IMR-90 (cell line): ENCODE data around the gene CACNA2D1. TPM values are rescaled to one million over a fixed set of nuclear protein-coding genes. Genes with fewer than 3 reads are reported as not detected.

Source experiments
- ATAC-seq: fragments of 200-7000 bp; cut with Tn5 transposase; 2 replicates; pipeline ENCODE4 v1.9.1; 2020; ENCODE audit warnings: low read depth, mild to moderate bottlenecking, moderate library complexity
- BruUV-seq: library from RNA; stranded (reverse); fragments of 400-500 nt; replicated peaks from 2 replicates; lab custom pipeline; 2021; lab: Mats Ljungman, UMichigan
- CTCF ChIA-PET: fragments of 300-600 bp; formaldehyde crosslinking; extraction: SDS; loops from one replicate; lab custom pipeline; 2021; ENCODE audit warnings: antibody characterized with exemption; lab: Yijun Ruan, JAX
- POLR2A ChIA-PET: fragments of 300-600 bp; sonication (Branson Sonifier 250); formaldehyde crosslinking; loops from one replicate; lab custom pipeline; 2022; ENCODE audit warnings: antibody characterized with exemption; ENCODE audit not compliant: unreplicated experiment; lab: Charles Lee
- DNase-seq: peaks from one replicate; pipeline ENCODE4 v3.0.0; 2013
- H2AFZ ChIP-seq: replicated peaks from 2 replicates; pipeline ENCODE3; 2013; ENCODE audit warnings: low read length, mild to moderate bottlenecking; ENCODE audit not compliant: poor library complexity
- H2AK5ac ChIP-seq: 2 replicates; pipeline ENCODE4 v1.6.1; 2013; ENCODE audit warnings: low read depth, low read length, inconsistent platforms
- H2AK9ac ChIP-seq: replicated peaks from 2 replicates; pipeline ENCODE3; 2013; ENCODE audit warnings: mild to moderate bottlenecking, low read depth, low read length, moderate library complexity; ENCODE audit not compliant: poor library complexity
- H2BK120ac ChIP-seq: 2 replicates; pipeline ENCODE4 v1.6.1; 2013; ENCODE audit warnings: low read depth, low read length, inconsistent platforms
- H2BK15ac ChIP-seq: 3 replicates; pipeline ENCODE4 v1.6.1; 2013; ENCODE audit warnings: low read depth, low read length, inconsistent platforms
- H2BK20ac ChIP-seq: 2 replicates; pipeline ENCODE4 v1.6.1; 2013; ENCODE audit warnings: low read depth, mild to moderate bottlenecking, inconsistent platforms, low read length, moderate library complexity
- H2BK5ac ChIP-seq: 2 replicates; pipeline ENCODE4 v1.6.1; 2013; ENCODE audit warnings: mild to moderate bottlenecking, low read depth, low read length, inconsistent platforms; ENCODE audit not compliant: poor library complexity, severe bottlenecking
- H3K14ac ChIP-seq: replicated peaks from 2 replicates; pipeline ENCODE4 v1.6.1; 2013; ENCODE audit warnings: low read depth, low read length, inconsistent platforms
- H3K18ac ChIP-seq: 2 replicates; pipeline ENCODE4 v1.6.1; 2013; ENCODE audit warnings: low read depth, low read length, control low read depth
- H3K23ac ChIP-seq: 2 replicates; pipeline ENCODE4 v1.6.1; 2013; ENCODE audit warnings: low read depth, low read length, inconsistent platforms
- H3K27ac ChIP-seq: 2 replicates; pipeline ENCODE4 v1.5.1; 2013; ENCODE audit warnings: mild to moderate bottlenecking, control low read depth, low read length; ENCODE audit not compliant: insufficient read depth
- H3K27me3 ChIP-seq: 2 replicates; pipeline ENCODE4 v1.6.1; 2013; ENCODE audit warnings: low read length; ENCODE audit not compliant: control insufficient read depth, insufficient read depth
- H3K36me3 ChIP-seq: 2 replicates; pipeline ENCODE4 v1.6.1; 2013; ENCODE audit warnings: low read length, mixed read lengths; ENCODE audit not compliant: control insufficient read depth, insufficient read depth
- H3K4ac ChIP-seq: 2 replicates; pipeline ENCODE4 v1.6.1; 2013; ENCODE audit warnings: low read depth, low read length, inconsistent platforms
- H3K4me1 ChIP-seq: 2 replicates; pipeline ENCODE4 v1.6.1; 2013; ENCODE audit warnings: low read length, mixed read lengths; ENCODE audit not compliant: control insufficient read depth, insufficient read depth
- H3K4me2 ChIP-seq: 2 replicates; pipeline ENCODE4 v1.6.1; 2013; ENCODE audit warnings: low read depth, mild to moderate bottlenecking, control low read depth, low read length, moderate library complexity
- H3K4me3 ChIP-seq: 2 replicates; pipeline ENCODE4 v1.5.1; 2013; ENCODE audit warnings: low read depth, mild to moderate bottlenecking, control low read depth, low read length, moderate library complexity; ENCODE audit not compliant: insufficient read depth
- H3K56ac ChIP-seq: 2 replicates; pipeline ENCODE4 v1.6.1; 2013; ENCODE audit warnings: low read length, inconsistent platforms; ENCODE audit not compliant: insufficient read depth; ENCODE audit errors: extremely low read depth
- H3K79me1 ChIP-seq, 2 experiments: 2 replicates each; pipeline ENCODE4 v1.6.1; 2013; ENCODE audit warnings: low read length in 2 of 2, inconsistent platforms in 1 of 2, low read depth in 1 of 2
- H3K9ac ChIP-seq: 2 replicates; pipeline ENCODE4 v1.6.1; 2013; ENCODE audit warnings: low read depth, low read length, control low read depth
- H3K9me1 ChIP-seq: 2 replicates; pipeline ENCODE4 v1.6.1; 2013; ENCODE audit warnings: low read length, inconsistent platforms; ENCODE audit not compliant: insufficient read depth
- H3K9me3 ChIP-seq: 2 replicates; pipeline ENCODE4 v1.6.1; 2013; ENCODE audit warnings: low read length; ENCODE audit not compliant: control insufficient read depth, insufficient read depth
- H4K20me1 ChIP-seq: 2 replicates; pipeline ENCODE4 v1.6.1; 2013; ENCODE audit warnings: low read length, inconsistent platforms; ENCODE audit not compliant: insufficient read depth
- H4K5ac ChIP-seq: 2 replicates; pipeline ENCODE4 v1.6.1; 2013; ENCODE audit warnings: mild to moderate bottlenecking, low read depth, low read length, control low read depth
- H4K8ac ChIP-seq, 2 experiments: 2 replicates each; pipeline ENCODE4 v1.6.1; 2013; ENCODE audit warnings: low read depth in 2 of 2, low read length in 2 of 2, control low read depth in 1 of 2, inconsistent platforms in 1 of 2
- H4K91ac ChIP-seq: 2 replicates; pipeline ENCODE4 v1.6.1; 2013; ENCODE audit warnings: low read depth, low read length, inconsistent platforms; ENCODE audit not compliant: insufficient read depth
- BHLHE40 ChIP-seq: fragments of 150-350 bp; IDR thresholded peaks from 2 replicates; pipeline ENCODE4 v1.6.1; 2016; ENCODE audit warnings: mild to moderate bottlenecking, low read depth, low read length
- CEBPB ChIP-seq: IDR thresholded peaks from 2 replicates; pipeline ENCODE4 v1.6.1; 2012; ENCODE audit warnings: low read depth, low read length, improper control_type of control experiment
- CHD1 ChIP-seq: IDR thresholded peaks from 2 replicates; pipeline ENCODE4 v1.6.1; 2012; ENCODE audit warnings: low read depth, low read length, improper control_type of control experiment
- MAFK ChIP-seq: IDR thresholded peaks from 2 replicates; pipeline ENCODE4 v1.6.1; 2012; ENCODE audit warnings: low read depth, low read length, improper control_type of control experiment
- MXI1 ChIP-seq: IDR thresholded peaks from 2 replicates; pipeline ENCODE4 v1.6.1; 2012; ENCODE audit warnings: low read depth, mild to moderate bottlenecking, low read length, moderate library complexity, borderline replicate concordance
- NFE2L2 ChIP-seq: fragments of 150-350 bp; IDR thresholded peaks from 2 replicates; pipeline ENCODE4 v1.6.1; 2016; ENCODE audit warnings: low read depth, mild to moderate bottlenecking, low read length
- POLR2A ChIP-seq: IDR thresholded peaks from 2 replicates; pipeline ENCODE4 v1.6.1; 2012; ENCODE audit warnings: mild to moderate bottlenecking, low read depth, low read length
- RAD21 ChIP-seq: IDR thresholded peaks from 2 replicates; pipeline ENCODE4 v1.6.1; 2012; ENCODE audit warnings: low read length, improper control_type of control experiment
- RCOR1 ChIP-seq: IDR thresholded peaks from 2 replicates; pipeline ENCODE4 v1.6.1; 2012; ENCODE audit warnings: mild to moderate bottlenecking, low read length, improper control_type of control experiment; ENCODE audit not compliant: insufficient replicate concordance
- RFX5 ChIP-seq: IDR thresholded peaks from 2 replicates; pipeline ENCODE4 v1.8.0; 2012; ENCODE audit warnings: low read depth, mild to moderate bottlenecking, low read length, moderate library complexity
- SMC3 ChIP-seq: fragments of 150-350 bp; IDR thresholded peaks from 2 replicates; pipeline ENCODE4 v1.6.1; 2016; ENCODE audit warnings: low read depth, mild to moderate bottlenecking, antibody characterized with exemption, low read length, moderate library complexity
- dilution Hi-C: fragments of 300-500 bp; cut with HindIII; formaldehyde crosslinking; loops from one replicate; pipeline ENCODE4 v1.14.3; 2018; ENCODE audit warnings: low sequenced_read_pairs; ENCODE audit not compliant: unreplicated experiment
- in situ Hi-C: fragments of 300-500 bp; cut with MboI; formaldehyde crosslinking; loops from 3 replicates; pipeline ENCODE4 v1.14.3; 2019; ENCODE audit warnings: low sequenced_read_pairs, inconsistent platforms, mixed read lengths
- intact Hi-C: fragments of 100-400 bp; cut with micrococcal nuclease; formaldehyde crosslinking; loops from 2 replicates; pipeline ENCODE4 v1.10.0; 2022
- polyA plus RNA-seq, 3 experiments: library from polyadenylated mRNA; depleted of rRNA; stranded (reverse); fragments of >200 nt; gene quantifications; 2 replicates each; pipeline ENCODE4 v1.2.3, GENCODE V29; 2012; ENCODE audit warnings: low replicate concordance in 1 of 3
- total RNA-seq: library from RNA; depleted of rRNA; stranded (reverse); fragments of >200 nt; gene quantifications from 2 replicates; pipeline ENCODE4 v1.2.3, GENCODE V29; 2012
- TF ChIP-seq, protein P1 (sequence below): conservative IDR thresholded peaks from 2 replicates; pipeline ENCODE4 v1.5.1; 2012; ENCODE audit warnings: mild to moderate bottlenecking, low read depth, low read length, improper control_type of control experiment
- TF ChIP-seq, protein P2 (sequence below): fragments of 150-350 bp; IDR thresholded peaks from 2 replicates; pipeline ENCODE4 v1.6.1; 2016; ENCODE audit warnings: low read depth, mild to moderate bottlenecking, low read length, moderate library complexity, borderline replicate concordance

CACNA2D1 gene
- total and polyA plus RNA-seq, 2 of the 4 experiments (the other 2 are of a cell fraction): 5.8 to 21.9 TPM

DNA sequence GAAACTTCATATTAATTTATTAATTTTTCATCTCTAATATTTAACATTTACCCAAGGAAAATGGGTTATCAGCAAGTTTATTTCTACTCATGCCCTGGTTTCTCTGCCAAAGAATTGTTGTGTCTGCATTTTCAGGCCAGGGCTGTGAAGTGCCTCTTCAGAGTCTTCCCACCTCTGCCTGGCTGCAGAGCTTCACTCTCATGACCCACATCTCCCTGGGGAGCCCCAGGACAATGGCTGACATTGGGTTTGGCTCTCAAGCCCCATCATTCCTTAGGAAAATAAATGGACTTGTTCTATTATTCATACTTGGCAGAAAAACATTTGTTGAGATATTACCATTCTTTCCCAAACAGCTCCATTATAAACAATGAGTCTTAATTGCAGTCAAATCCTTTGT, 30.3 kb downstream of the CACNA2D1 start:
- Histone ChIP-seq H3K56ac (no peak overlapping the region), H3K9me3 (no peaks in the 10 kb centered on the region), H3K9ac (no peak overlapping the region), H4K20me1 (no peaks in the 10 kb centered on the region; the same call in 1 of the 2 replicates), H3K4me2 (no peak overlapping the region), H2BK15ac (no peak overlapping the region), H3K23ac (no peak overlapping the region), H3K27me3 (no peaks in the 10 kb centered on the region), H3K27ac (no peak overlapping the region), H3K4ac (no peak overlapping the region), H3K4me1 (peaks cover 8% of the 10 kb centered on the region), H3K14ac (no peak overlapping the region), H2BK20ac (no peak overlapping the region), H2BK120ac (no peak overlapping the region), H3K9me1 (no peaks in the 10 kb centered on the region; the same call in none of the 2 replicates), H2AK5ac (no peak overlapping the region), H2AK9ac (no peak overlapping the region), H3K4me3 (no peak overlapping the region), H4K91ac (no peak overlapping the region), H4K8ac (no peak overlapping the region), H3K79me1 (peaks cover 13 to 16% of the 10 kb centered on the region in 2 experiments), H2AFZ (no peak overlapping the region), H4K5ac (no peak overlapping the region), H2BK5ac (no peak overlapping the region), H3K18ac (no peak overlapping the region), H3K36me3 (no peaks in the 10 kb centered on the region)
- dilution Hi-C loops (no loop called here), intact Hi-C loops (no loop called here), in situ Hi-C loops (no loop called here)
- no TSS peak for BruUV-seq
- ChIA-PET POLR2A (no interaction called here), CTCF (interaction anchor here (1.4 kb wide), 1 partner anchor 15 kb away, joined by 3 read pairs; no protein-coding TSS in a partner anchor)
- TF ChIP-seq NFE2L2: no peak
- TF ChIP-seq, protein P1, sequence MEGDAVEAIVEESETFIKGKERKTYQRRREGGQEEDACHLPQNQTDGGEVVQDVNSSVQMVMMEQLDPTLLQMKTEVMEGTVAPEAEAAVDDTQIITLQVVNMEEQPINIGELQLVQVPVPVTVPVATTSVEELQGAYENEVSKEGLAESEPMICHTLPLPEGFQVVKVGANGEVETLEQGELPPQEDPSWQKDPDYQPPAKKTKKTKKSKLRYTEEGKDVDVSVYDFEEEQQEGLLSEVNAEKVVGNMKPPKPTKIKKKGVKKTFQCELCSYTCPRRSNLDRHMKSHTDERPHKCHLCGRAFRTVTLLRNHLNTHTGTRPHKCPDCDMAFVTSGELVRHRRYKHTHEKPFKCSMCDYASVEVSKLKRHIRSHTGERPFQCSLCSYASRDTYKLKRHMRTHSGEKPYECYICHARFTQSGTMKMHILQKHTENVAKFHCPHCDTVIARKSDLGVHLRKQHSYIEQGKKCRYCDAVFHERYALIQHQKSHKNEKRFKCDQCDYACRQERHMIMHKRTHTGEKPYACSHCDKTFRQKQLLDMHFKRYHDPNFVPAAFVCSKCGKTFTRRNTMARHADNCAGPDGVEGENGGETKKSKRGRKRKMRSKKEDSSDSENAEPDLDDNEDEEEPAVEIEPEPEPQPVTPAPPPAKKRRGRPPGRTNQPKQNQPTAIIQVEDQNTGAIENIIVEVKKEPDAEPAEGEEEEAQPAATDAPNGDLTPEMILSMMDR: no peak
- no peak for TF ChIP-seq SMC3
- no peak for TF ChIP-seq CHD1
- no peak for TF ChIP-seq MAFK
- no peak for TF ChIP-seq RFX5
- no peak for TF ChIP-seq RCOR1
- TF ChIP-seq MXI1: no peak
- no peak for TF ChIP-seq POLR2A
- no peak for TF ChIP-seq CEBPB
- no peak for TF ChIP-seq RAD21
- no peak for TF ChIP-seq BHLHE40
- TF ChIP-seq, protein P2, sequence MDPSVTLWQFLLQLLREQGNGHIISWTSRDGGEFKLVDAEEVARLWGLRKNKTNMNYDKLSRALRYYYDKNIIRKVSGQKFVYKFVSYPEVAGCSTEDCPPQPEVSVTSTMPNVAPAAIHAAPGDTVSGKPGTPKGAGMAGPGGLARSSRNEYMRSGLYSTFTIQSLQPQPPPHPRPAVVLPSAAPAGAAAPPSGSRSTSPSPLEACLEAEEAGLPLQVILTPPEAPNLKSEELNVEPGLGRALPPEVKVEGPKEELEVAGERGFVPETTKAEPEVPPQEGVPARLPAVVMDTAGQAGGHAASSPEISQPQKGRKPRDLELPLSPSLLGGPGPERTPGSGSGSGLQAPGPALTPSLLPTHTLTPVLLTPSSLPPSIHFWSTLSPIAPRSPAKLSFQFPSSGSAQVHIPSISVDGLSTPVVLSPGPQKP: no peak
- DNase-seq (no peak), ATAC-seq (no peak)
